Upper lobe of left lung (tissue), 6 donors: ENCODE data around the gene IL13. TPM values are rescaled to one million over a fixed set of nuclear protein-coding genes. Genes with fewer than 3 reads are reported as not detected.
"Not testable (repeated sequence)": the region's sequence is repeated elsewhere in the genome, so short reads cannot be mapped to it uniquely, and the experiment has no call there.

Source experiments
- ATAC-seq, 2 donors: fragments of 200-7000 bp; cut with Tn5 transposase; one replicate each; pipeline ENCODE4 v1.9.1; 2022; ENCODE audit warnings: mild to moderate bottlenecking in 2 of 2, moderate library complexity in 2 of 2; ENCODE audit not compliant: low FRiP score in 2 of 2
- DNase-seq, 2 donors: peaks; one replicate each; pipeline ENCODE4 v3.0.0-alpha.2; 2019 to 2020
- H3K27ac ChIP-seq, 4 donors: fragments of 200-600 bp; sonication (generic); one replicate each; pipeline ENCODE4 v1.5.1; 2016 to 2019
- H3K27me3 ChIP-seq, 4 donors: fragments of 200-600 bp; sonication (generic); one replicate each; pipeline ENCODE4 v1.5.1; 2017 to 2019
- H3K36me3 ChIP-seq, 4 donors: fragments of 200-600 bp; sonication (generic); one replicate each; pipeline ENCODE4 v1.5.1; 2016 to 2019
- H3K4me1 ChIP-seq, 4 donors: fragments of 200-600 bp; sonication (generic); one replicate each; pipeline ENCODE4 v1.5.1; 2018 to 2019
- H3K4me3 ChIP-seq, 4 donors: fragments of 200-600 bp; sonication (generic); one replicate each; pipeline ENCODE4 v1.5.1; 2017 to 2019; ENCODE audit warnings: mild to moderate bottlenecking in 2 of 4, moderate library complexity in 1 of 4
- H3K9me3 ChIP-seq, 4 donors: fragments of 200-600 bp; sonication (generic); one replicate each; pipeline ENCODE4 v1.5.1; 2018 to 2019
- CTCF ChIP-seq, 6 experiments: fragments of 450-650 bp in 4 of 6; fragments of 200-600 bp in 2 of 6; sonication (generic) in 2 of 6; IDR thresholded peaks; one replicate each; pipeline ENCODE4 v1.5.1; 2016 to 2019; ENCODE audit warnings: antibody characterized with exemption in 6 of 6
- EP300 ChIP-seq, 4 donors: sonication (generic); formaldehyde crosslinking; IDR thresholded peaks; one replicate each; pipeline ENCODE4 v1.5.1; 2017; ENCODE audit warnings: antibody characterized with exemption in 4 of 4, control low read depth in 2 of 4
- POLR2A ChIP-seq, 4 donors: fragments of 450-650 bp; IDR thresholded peaks; one replicate each; pipeline ENCODE4 v1.5.1; 2016 to 2017; ENCODE audit warnings: antibody characterized with exemption in 4 of 4, mild to moderate bottlenecking in 2 of 4
- POLR2AphosphoS5 ChIP-seq, 2 donors: sonication (generic); formaldehyde crosslinking; IDR thresholded peaks; one replicate each; pipeline ENCODE4 v1.5.1; 2017; ENCODE audit warnings: antibody characterized with exemption in 2 of 2
- WGBS, 2 donors: methylation state at CpG; one replicate each; pipeline ENCODE4 v1.1.5; 2017 to 2018; 5-methylcytosine and 5-hydroxymethylcytosine counted together
- total RNA-seq, 6 donors: library from RNA; depleted of rRNA in 4 of 6; stranded (reverse); fragments of >200 nt in 4 of 6; gene quantifications; one replicate each; pipeline versions ENCODE4 v1.1.0 to v1.2.1, GENCODE V29; 2016 to 2021
- donor health status: DM: no; HTN: no; CAD: no; lungs with moderate emphysema.
- donor health status: DM: no; HTN: yes; CAD: no; lungs with severe emphysema.

The IL13 gene
- total RNA-seq, 6 donors from 2014 or later = 0.49 to 1.0 TPM; not detected in 4

GRCh38 chr5:132687995-132688394 is 30.0 kb downstream of the IL13 start:
- no peaks in the 10 kb centered on the region for H3K9me3 ChIP-seq
- no peak overlapping the region for H3K4me3 ChIP-seq
- H3K27me3 ChIP-seq = no peaks in the 10 kb centered on the region
- H3K27ac ChIP-seq = no peak overlapping the region
- no peaks in the 10 kb centered on the region for H3K36me3 ChIP-seq
- TF ChIP-seq CTCF (IDR thresholded peaks at IDR 0.05) = no peak
- 85 to 86% methylated on average over 5 of the region's 5 CpGs for WGBS, 2 donors
- DNase-seq = no peak
- peaks cover 0 to 6% (median 0%) of the 10 kb centered on the region in 4 donors for H3K4me1 ChIP-seq
- ATAC-seq = no peak

GRCh38 chr5:132688536-132689339 is 30.8 kb downstream of the IL13 start:
- Histone ChIP-seq H3K4me3 (no peak overlapping the region), H3K4me1 (peaks cover 0 to 6% (median 0%) of the 10 kb centered on the region in 4 donors), H3K36me3 (no peaks in the 10 kb centered on the region), H3K27me3 (no peaks in the 10 kb centered on the region), H3K27ac (no peak overlapping the region), H3K9me3 (no peaks in the 10 kb centered on the region)
- DNase-seq = no peak
- no peak for TF ChIP-seq EP300 (IDR thresholded peaks at IDR 0.05)
- 29 to 39% methylated on average over 7 of the region's 7 CpGs for WGBS, 2 donors
- ATAC-seq = no peak

GRCh38 chr5:132689513-132689912 is 31.5 kb downstream of the IL13 start:
- TF ChIP-seq POLR2A (IDR thresholded peaks at IDR 0.05) = no peak
- no peak for TF ChIP-seq EP300 (IDR thresholded peaks at IDR 0.05)
- TF ChIP-seq CTCF (IDR thresholded peaks at IDR 0.05) = no peak
- no peak for TF ChIP-seq POLR2AphosphoS5 (IDR thresholded peaks at IDR 0.05)
- WGBS, 2 donors = 88 to 90% methylated on average over 7 of the region's 7 CpGs
- Histone ChIP-seq H3K27ac (no peak overlapping the region), H3K4me1 (peaks cover 0 to 6% (median 0%) of the 10 kb centered on the region in 4 donors), H3K27me3 (no peaks in the 10 kb centered on the region), H3K36me3 (no peaks in the 10 kb centered on the region), H3K4me3 (no peak overlapping the region), H3K9me3 (no peaks in the 10 kb centered on the region)
- no peak for ATAC-seq
- no peak for DNase-seq

GRCh38 chr5:132690156-132690555 is 32.2 kb downstream of the IL13 start:
- Histone ChIP-seq H3K4me3 (no peak overlapping the region), H3K27me3 (no peaks in the 10 kb centered on the region), H3K9me3 (no peaks in the 10 kb centered on the region), H3K36me3 (no peaks in the 10 kb centered on the region), H3K4me1 (peaks cover 0 to 6% (median 0%) of the 10 kb centered on the region in 4 donors), H3K27ac (no peak overlapping the region)
- no peak for DNase-seq
- no peak for ATAC-seq
- WGBS, 2 donors = 90 to 94% methylated on average over 3 of the region's 3 CpGs
- TF ChIP-seq EP300 (IDR thresholded peaks at IDR 0.05) = no peak
- no peak for TF ChIP-seq POLR2AphosphoS5 (IDR thresholded peaks at IDR 0.05)
- no peak for TF ChIP-seq POLR2A (IDR thresholded peaks at IDR 0.05)
- TF ChIP-seq CTCF (IDR thresholded peaks at IDR 0.05) = no peak

GRCh38 chr5:132691755-132692631 is 34.0 kb downstream of the IL13 start:
- not testable (repeated sequence) for H3K27me3 ChIP-seq, ATAC-seq, DNase-seq, H3K36me3 ChIP-seq, H3K4me3 ChIP-seq, H3K27ac ChIP-seq, H3K4me1 ChIP-seq, H3K9me3 ChIP-seq
- WGBS, 2 donors = 74 to 84% methylated on average over 5 of the region's 5 CpGs
